Endothelial cell of umbilical vein (primary cell): ENCODE measurements around the gene XPNPEP1.

Experiments used
- CTCF ChIP-seq, 2 donors: IDR thresholded peaks; 1 replicate in 1 of 2; 2 replicates in 1 of 2; pipeline ENCODE4 v1.5.1; 2011; ENCODE audit warnings: low read length in 2 of 2, mild to moderate bottlenecking in 2 of 2, moderate library complexity in 2 of 2, control low read depth in 1 of 2, inconsistent platforms in 1 of 2, low read depth in 1 of 2; ENCODE audit not compliant: insufficient read depth in 1 of 2; ENCODE audit errors: extremely low read depth in 1 of 2
- EZH2 ChIP-seq: IDR thresholded peaks from 2 replicates; pipeline ENCODE4 v1.6.1; 2012; ENCODE audit warnings: borderline replicate concordance, low read depth, mild to moderate bottlenecking, moderate library complexity, low read length, inconsistent platforms; ENCODE audit not compliant: severe bottlenecking
- MYC ChIP-seq: IDR thresholded peaks from one replicate; pipeline ENCODE4 v1.6.1; 2011; ENCODE audit warnings: mild to moderate bottlenecking, low read depth, low read length
- POLR2AphosphoS5 ChIP-seq: IDR thresholded peaks from 2 replicates; pipeline ENCODE4 v1.6.1; 2012; ENCODE audit warnings: low read depth, mild to moderate bottlenecking, control low read depth, low read length, moderate library complexity; ENCODE audit not compliant: insufficient read depth

GRCh38 chr10:109875828-109876821 is 47.2 kb downstream of the XPNPEP1 start:
- TF ChIP-seq EZH2: no peak
- TF ChIP-seq MYC: no peak
- no peak for TF ChIP-seq CTCF (IDR thresholded peaks at IDR 0.05; ENCODE audit: extremely low read depth in 1 of 2, insufficient read depth in 1 of 2, low read depth in 1 of 2, low read length in 2 of 2)
- no peak for TF ChIP-seq POLR2AphosphoS5
